ENCODE results near the gene ZDHHC22.

Gene ZDHHC22

GRCh38 chr14:77105145-77105939 is 36.2 kb downstream of the ZDHHC22 start:
- H3K4me1 ChIP-seq (ENCODE audit: insufficient read depth, low read length, severe bottlenecking), result peaks cover 41% of the 10 kb centered on the region

DNA sequence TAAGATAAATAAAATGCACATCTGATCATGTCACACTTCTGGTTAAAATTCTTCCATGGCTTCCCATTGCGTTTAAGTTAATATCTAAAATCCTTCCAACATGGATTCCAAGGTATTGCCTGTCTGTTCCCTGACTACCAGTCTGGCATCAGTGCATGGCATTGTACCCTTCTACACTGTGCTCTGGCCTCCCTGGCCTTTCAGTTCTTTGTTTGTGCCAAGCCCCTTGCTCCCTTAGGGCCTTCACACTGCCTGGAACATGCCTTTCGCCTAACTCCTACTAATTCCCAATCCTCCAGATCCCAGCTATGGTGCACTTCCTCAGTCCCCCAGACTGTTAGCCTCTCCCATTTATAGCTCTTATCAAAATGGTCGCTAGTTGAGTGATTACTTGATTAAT is 37.2 kb downstream of the ZDHHC22 start:
- H2AFZ ChIP-seq (ENCODE audit: low read length), result no peak overlapping the region
- no peak for TF ChIP-seq EZH2 (IDR thresholded peaks at IDR 0.05; ENCODE audit: borderline replicate concordance, low read length)
- peaks cover 11% of the 10 kb centered on the region for H3K79me2 ChIP-seq (ENCODE audit: insufficient read depth, low read length)
- no peaks in the 10 kb centered on the region for H3K27me3 ChIP-seq (ENCODE audit: insufficient read depth, low read length)
- no peak overlapping the region for H3K4me2 ChIP-seq (ENCODE audit: low read length)
- no peaks in the 10 kb centered on the region for H3K9me2 ChIP-seq (ENCODE audit: low read depth, low read length)
- peaks cover 50% of the 10 kb centered on the region for H3K4me1 ChIP-seq (ENCODE audit: insufficient read depth, low read length, severe bottlenecking)
- peaks cover 55% of the 10 kb centered on the region for H3K36me3 ChIP-seq (ENCODE audit: insufficient read depth, low read length)
- no peaks in the 10 kb centered on the region for H3K9me3 ChIP-seq (ENCODE audit: low read length)
- H3F3A ChIP-seq (ENCODE audit: insufficient read depth, low read length), result no peaks in the 10 kb centered on the region
- no peak overlapping the region for H3K27ac ChIP-seq (ENCODE audit: low read depth, low read length, poor library complexity, severe bottlenecking)
- no peak overlapping the region for H3K4me3 ChIP-seq (ENCODE audit: low read depth, low read length, poor library complexity, severe bottlenecking)
- H3K9ac ChIP-seq (ENCODE audit: low read length), result no peak overlapping the region
- no peaks in the 10 kb centered on the region for H4K20me1 ChIP-seq (ENCODE audit: insufficient read depth, low read length)

More at GRCh38 chr14:77105145-77105939, 36.2 kb downstream of the ZDHHC22 start:
- Histone ChIP-seq H3F3A (ENCODE audit: insufficient read depth, low read length) (no peaks in the 10 kb centered on the region), H2AFZ (ENCODE audit: low read length) (no peak overlapping the region), H3K27ac (ENCODE audit: low read depth, low read length, poor library complexity, severe bottlenecking) (no peak overlapping the region), H3K9ac (ENCODE audit: low read length) (no peak overlapping the region), H3K36me3 (ENCODE audit: insufficient read depth, low read length) (peaks cover 64% of the 10 kb centered on the region), H3K4me2 (ENCODE audit: low read length) (no peak overlapping the region), H3K4me3 (ENCODE audit: low read depth, low read length, poor library complexity, severe bottlenecking) (no peak overlapping the region), H3K79me2 (ENCODE audit: insufficient read depth, low read length) (peaks cover 7% of the 10 kb centered on the region), H4K20me1 (ENCODE audit: insufficient read depth, low read length) (no peaks in the 10 kb centered on the region), H3K27me3 (ENCODE audit: insufficient read depth, low read length) (no peaks in the 10 kb centered on the region), H3K9me2 (ENCODE audit: low read depth, low read length) (no peaks in the 10 kb centered on the region), H3K9me3 (ENCODE audit: low read length) (no peaks in the 10 kb centered on the region)
- no peak for TF ChIP-seq EZH2 (IDR thresholded peaks at IDR 0.05; ENCODE audit: borderline replicate concordance, low read length)
- TF ChIP-seq, protein P1, sequence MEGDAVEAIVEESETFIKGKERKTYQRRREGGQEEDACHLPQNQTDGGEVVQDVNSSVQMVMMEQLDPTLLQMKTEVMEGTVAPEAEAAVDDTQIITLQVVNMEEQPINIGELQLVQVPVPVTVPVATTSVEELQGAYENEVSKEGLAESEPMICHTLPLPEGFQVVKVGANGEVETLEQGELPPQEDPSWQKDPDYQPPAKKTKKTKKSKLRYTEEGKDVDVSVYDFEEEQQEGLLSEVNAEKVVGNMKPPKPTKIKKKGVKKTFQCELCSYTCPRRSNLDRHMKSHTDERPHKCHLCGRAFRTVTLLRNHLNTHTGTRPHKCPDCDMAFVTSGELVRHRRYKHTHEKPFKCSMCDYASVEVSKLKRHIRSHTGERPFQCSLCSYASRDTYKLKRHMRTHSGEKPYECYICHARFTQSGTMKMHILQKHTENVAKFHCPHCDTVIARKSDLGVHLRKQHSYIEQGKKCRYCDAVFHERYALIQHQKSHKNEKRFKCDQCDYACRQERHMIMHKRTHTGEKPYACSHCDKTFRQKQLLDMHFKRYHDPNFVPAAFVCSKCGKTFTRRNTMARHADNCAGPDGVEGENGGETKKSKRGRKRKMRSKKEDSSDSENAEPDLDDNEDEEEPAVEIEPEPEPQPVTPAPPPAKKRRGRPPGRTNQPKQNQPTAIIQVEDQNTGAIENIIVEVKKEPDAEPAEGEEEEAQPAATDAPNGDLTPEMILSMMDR (IDR thresholded peaks at IDR 0.05; ENCODE audit: low read length), result no peak

GRCh38 chr14:77103951-77104350 is 37.6 kb downstream of the ZDHHC22 start:
- H3K9me2 ChIP-seq (ENCODE audit: low read depth, low read length), result no peaks in the 10 kb centered on the region
- H3F3A ChIP-seq (ENCODE audit: insufficient read depth, low read length), result no peaks in the 10 kb centered on the region
- H3K27me3 ChIP-seq (ENCODE audit: insufficient read depth, low read length), result no peaks in the 10 kb centered on the region
- H3K4me1 ChIP-seq (ENCODE audit: insufficient read depth, low read length, severe bottlenecking), result peaks cover 54% of the 10 kb centered on the region
- H3K4me2 ChIP-seq (ENCODE audit: low read length), result no peak overlapping the region
- H3K27ac ChIP-seq (ENCODE audit: low read depth, low read length, poor library complexity, severe bottlenecking), result no peak overlapping the region
- TF ChIP-seq, protein P1 (IDR thresholded peaks at IDR 0.05; ENCODE audit: low read length), result no peak
- TF ChIP-seq EZH2 (IDR thresholded peaks at IDR 0.05; ENCODE audit: borderline replicate concordance, low read length), result no peak
- no peak overlapping the region for H3K9ac ChIP-seq (ENCODE audit: low read length)
- H3K36me3 ChIP-seq (ENCODE audit: insufficient read depth, low read length), result peaks cover 50% of the 10 kb centered on the region
- H4K20me1 ChIP-seq (ENCODE audit: insufficient read depth, low read length), result no peaks in the 10 kb centered on the region
- peaks cover 12% of the 10 kb centered on the region for H3K79me2 ChIP-seq (ENCODE audit: insufficient read depth, low read length)
- no peak overlapping the region for H3K4me3 ChIP-seq (ENCODE audit: low read depth, low read length, poor library complexity, severe bottlenecking)
- H3K9me3 ChIP-seq (ENCODE audit: low read length), result no peaks in the 10 kb centered on the region
- no peak overlapping the region for H2AFZ ChIP-seq (ENCODE audit: low read length)

Measured in OCI-LY1 (cell line).